ENCODE data around the gene MAGEL2. TPM values are rescaled to one million over a fixed set of nuclear protein-coding genes. Genes with fewer than 3 reads are reported as not detected.
A peak's percentile ranks its signal among the peaks of the same experiment; 100 is the strongest.
"Not testable (repeated sequence)": the region's sequence is repeated elsewhere in the genome, so short reads cannot be mapped to it uniquely, and the experiment has no call there.

MAGEL2 gene
- total RNA-seq, 2 donors from 2014 or later: 0.82 to 3.1 TPM

- H3K9me3 ChIP-seq: no peaks in the 10 kb centered on the region
- H3K27me3 ChIP-seq (replicated peaks; ENCODE audit: insufficient read depth): no peaks in the 10 kb centered on the region
- no peaks in the 10 kb centered on the region for H3K4me1 ChIP-seq (replicated peaks)
- no peak for DNase-seq (ENCODE audit: low spot score)
- intact Hi-C loops (cut with DNase I): no loop called here
- 46% methylated on average over 1 of the region's 1 CpG for WGBS
- no peaks in the 10 kb centered on the region for H3K36me3 ChIP-seq
- H3K27ac ChIP-seq: no peak overlapping the region
- TF ChIP-seq POLR2A (IDR thresholded peaks at IDR 0.05) (no peak), POLR2AphosphoS5 (IDR thresholded peaks at IDR 0.05) (peak; percentile 54)
- no peak overlapping the region for H3K4me3 ChIP-seq
Measured at GRCh38 chr15:23599053-23599452, 48.6 kb downstream of the MAGEL2 start.

- H3K4me3 ChIP-seq; H3K9me3 ChIP-seq; H3K4me1 ChIP-seq (replicated peaks); H3K36me3 ChIP-seq; H3K27ac ChIP-seq; intact Hi-C loops (cut with DNase I); H3K27me3 ChIP-seq (replicated peaks; ENCODE audit: insufficient read depth); DNase-seq (ENCODE audit: low spot score): not testable (repeated sequence)
- WGBS: 86% methylated on average over 14 of the region's 14 CpGs
Measured at GRCh38 chr15:23597278-23597677, 50.4 kb downstream of the MAGEL2 start.

- intact Hi-C loops (cut with DNase I): no loop called here
- Histone ChIP-seq H3K36me3 (no peaks in the 10 kb centered on the region), H3K9me3 (no peaks in the 10 kb centered on the region), H3K27me3 (replicated peaks; ENCODE audit: insufficient read depth) (no peaks in the 10 kb centered on the region), H3K27ac (no peak overlapping the region), H3K4me1 (replicated peaks) (no peaks in the 10 kb centered on the region), H3K4me3 (no peak overlapping the region)
- no peak for DNase-seq (ENCODE audit: low spot score)
- TF ChIP-seq, protein P1, sequence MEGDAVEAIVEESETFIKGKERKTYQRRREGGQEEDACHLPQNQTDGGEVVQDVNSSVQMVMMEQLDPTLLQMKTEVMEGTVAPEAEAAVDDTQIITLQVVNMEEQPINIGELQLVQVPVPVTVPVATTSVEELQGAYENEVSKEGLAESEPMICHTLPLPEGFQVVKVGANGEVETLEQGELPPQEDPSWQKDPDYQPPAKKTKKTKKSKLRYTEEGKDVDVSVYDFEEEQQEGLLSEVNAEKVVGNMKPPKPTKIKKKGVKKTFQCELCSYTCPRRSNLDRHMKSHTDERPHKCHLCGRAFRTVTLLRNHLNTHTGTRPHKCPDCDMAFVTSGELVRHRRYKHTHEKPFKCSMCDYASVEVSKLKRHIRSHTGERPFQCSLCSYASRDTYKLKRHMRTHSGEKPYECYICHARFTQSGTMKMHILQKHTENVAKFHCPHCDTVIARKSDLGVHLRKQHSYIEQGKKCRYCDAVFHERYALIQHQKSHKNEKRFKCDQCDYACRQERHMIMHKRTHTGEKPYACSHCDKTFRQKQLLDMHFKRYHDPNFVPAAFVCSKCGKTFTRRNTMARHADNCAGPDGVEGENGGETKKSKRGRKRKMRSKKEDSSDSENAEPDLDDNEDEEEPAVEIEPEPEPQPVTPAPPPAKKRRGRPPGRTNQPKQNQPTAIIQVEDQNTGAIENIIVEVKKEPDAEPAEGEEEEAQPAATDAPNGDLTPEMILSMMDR (IDR thresholded peaks at IDR 0.05): no peak
- TF ChIP-seq POLR2A (IDR thresholded peaks at IDR 0.05): no peak
- TF ChIP-seq POLR2AphosphoS5 (IDR thresholded peaks at IDR 0.05): no peak
- 78% methylated on average over 5 of the region's 5 CpGs for WGBS
Measured at GRCh38 chr15:23596736-23597135, 50.9 kb downstream of the MAGEL2 start.

DNA sequence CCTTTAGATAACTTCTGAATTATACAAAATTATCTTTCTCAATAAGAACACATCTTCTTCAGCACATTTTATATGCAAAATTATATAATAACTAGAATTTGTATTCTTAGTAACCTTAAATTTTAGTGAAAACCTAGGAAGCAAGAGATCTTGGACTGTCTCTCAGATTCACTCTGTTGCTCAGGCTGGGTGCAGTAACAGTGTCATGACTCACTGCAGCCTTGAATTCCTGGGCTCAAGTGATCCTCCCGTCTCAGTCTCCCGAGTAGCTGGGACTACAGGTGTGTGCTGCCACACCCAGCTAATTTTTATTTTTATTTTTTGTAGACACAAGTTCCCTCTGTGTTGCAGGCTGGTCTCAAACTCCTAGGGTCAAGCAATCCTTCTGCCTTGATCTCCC, 52.3 kb downstream of the MAGEL2 start:
- Histone ChIP-seq H3K27me3 (replicated peaks; ENCODE audit: insufficient read depth) (no peaks in the 10 kb centered on the region), H3K4me1 (replicated peaks) (no peaks in the 10 kb centered on the region), H3K27ac (no peak overlapping the region), H3K4me3 (no peak overlapping the region), H3K9me3 (no peaks in the 10 kb centered on the region), H3K36me3 (no peaks in the 10 kb centered on the region)
- DNase-seq (ENCODE audit: low spot score): no peak
- intact Hi-C loops (cut with DNase I): no loop called here
- TF ChIP-seq POLR2AphosphoS5 (IDR thresholded peaks at IDR 0.05): no peak
- TF ChIP-seq, protein P1 (IDR thresholded peaks at IDR 0.05): no peak
- WGBS: 40% methylated on average over 2 of the region's 2 CpGs

DNA sequence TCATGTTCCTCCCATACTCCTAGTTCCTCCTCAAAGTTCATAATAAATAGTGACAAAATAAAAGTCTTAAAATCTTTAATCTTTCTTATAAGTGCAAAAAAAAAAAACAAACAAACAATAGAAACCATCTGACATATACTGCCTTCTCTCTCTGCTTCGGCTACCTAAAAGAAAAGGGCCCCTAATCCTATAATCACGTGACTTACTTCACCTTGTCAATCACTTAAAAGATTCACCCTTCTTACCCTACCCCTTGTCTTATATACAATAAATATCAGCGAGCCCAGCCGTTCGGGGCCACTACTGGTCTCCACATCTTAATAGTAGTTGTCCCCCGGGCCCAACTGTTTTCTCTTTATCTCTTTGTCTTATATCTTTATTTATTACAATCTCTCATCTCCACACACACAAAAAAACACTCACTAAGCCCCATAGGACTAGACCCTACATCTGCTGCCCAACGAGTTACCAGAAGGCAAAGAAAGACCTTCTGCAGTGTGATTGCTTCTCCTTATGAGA, 53.4 kb downstream of the MAGEL2 start:
- DNase-seq (ENCODE audit: low spot score): no peak
- Histone ChIP-seq H3K4me3 (no peak overlapping the region), H3K36me3 (no peaks in the 10 kb centered on the region), H3K9me3 (no peaks in the 10 kb centered on the region), H3K27me3 (replicated peaks; ENCODE audit: insufficient read depth) (no peaks in the 10 kb centered on the region), H3K27ac (no peak overlapping the region), H3K4me1 (replicated peaks) (no peaks in the 10 kb centered on the region)
- WGBS: 78% methylated on average over 7 of the region's 7 CpGs
- TF ChIP-seq POLR2A (IDR thresholded peaks at IDR 0.05) (no peak), POLR2AphosphoS5 (IDR thresholded peaks at IDR 0.05) (no peak)
- TF ChIP-seq, protein P1 (IDR thresholded peaks at IDR 0.05): no peak
- intact Hi-C loops (cut with DNase I): no loop called here

Other genes with a start within 250 kb of the MAGEL2 start
- gene GOLGA6L2, start 200.6 kb downstream of the MAGEL2 start, total RNA-seq: 1 to 10 TPM in 1 of 2 donors, not detected in 1; 1.4 TPM
- gene MKRN3, start 82.2 kb downstream of the MAGEL2 start, total RNA-seq: 1 to 10 TPM in 1 of 2 donors, not detected in 1; 1.8 TPM
- gene NDN, start 39.4 kb upstream of the MAGEL2 start, total RNA-seq: 100 to 1,000 TPM in 1 of 2 donors, 10 to 100 TPM in 1; 46.9 to 121 TPM

All from prostate gland (tissue), 2 donors.